Mesenchymal stem cell (in vitro differentiated cells and primary cell): ENCODE results near the gene DAZ3. TPM values are rescaled to one million over a fixed set of nuclear protein-coding genes. Genes with fewer than 3 reads are reported as not detected.
"Not testable (repeated sequence)": the region's sequence is repeated elsewhere in the genome, so short reads cannot be mapped to it uniquely, and the experiment has no call there.

Source experiments
- DNase-seq: peaks from one replicate; pipeline ENCODE4 v3.0.0-alpha.2; 2013
- H2AFZ ChIP-seq: one replicate; pipeline ENCODE4 v1.6.1; 2013; ENCODE audit warnings: low read depth, mild to moderate bottlenecking, control low read depth, inconsistent platforms, low read length, moderate library complexity
- H2AK5ac ChIP-seq: 2 replicates; pipeline ENCODE4 v1.6.1; 2013; ENCODE audit warnings: low read length, moderate library complexity, mild to moderate bottlenecking, inconsistent platforms; ENCODE audit not compliant: severe bottlenecking
- H2BK120ac ChIP-seq: one replicate; pipeline ENCODE4 v1.6.1; 2013; ENCODE audit warnings: low read depth, mild to moderate bottlenecking, inconsistent platforms, low read length, moderate library complexity
- H2BK12ac ChIP-seq, 2 experiments: one replicate each; pipeline ENCODE4 v1.6.1; 2013; ENCODE audit warnings: inconsistent platforms in 2 of 2, low read length in 2 of 2, mild to moderate bottlenecking in 2 of 2, moderate library complexity in 2 of 2, control low read depth in 1 of 2
- H2BK15ac ChIP-seq: one replicate; pipeline ENCODE4 v1.6.1; 2013; ENCODE audit warnings: mild to moderate bottlenecking, low read depth, inconsistent platforms; ENCODE audit not compliant: poor library complexity, severe bottlenecking
- H2BK5ac ChIP-seq: 2 replicates; pipeline ENCODE4 v1.6.1; 2013; ENCODE audit warnings: low read depth, mild to moderate bottlenecking, low read length, control low read depth, inconsistent platforms; ENCODE audit not compliant: poor library complexity, severe bottlenecking
- H3K14ac ChIP-seq, 2 experiments: one replicate each; pipeline ENCODE4 v1.6.1; 2013; ENCODE audit warnings: inconsistent platforms in 2 of 2, low read length in 2 of 2, control low read depth in 1 of 2, mild to moderate bottlenecking in 1 of 2, moderate library complexity in 1 of 2
- H3K18ac ChIP-seq, 2 experiments: one replicate each; pipeline ENCODE4 v1.6.1; 2013; ENCODE audit warnings: inconsistent platforms in 2 of 2, low read length in 2 of 2, control low read depth in 1 of 2, low read depth in 1 of 2, mild to moderate bottlenecking in 1 of 2
- H3K23ac ChIP-seq, 2 experiments: one replicate each; pipeline ENCODE4 v1.6.1; 2013; ENCODE audit warnings: inconsistent platforms in 2 of 2, low read length in 2 of 2, mild to moderate bottlenecking in 2 of 2, moderate library complexity in 2 of 2, control low read depth in 1 of 2
- H3K27ac ChIP-seq: 2 replicates; pipeline ENCODE4 v1.5.1; 2013; ENCODE audit warnings: mild to moderate bottlenecking, moderate library complexity, low read length, control low read depth, inconsistent platforms; ENCODE audit not compliant: poor library complexity, severe bottlenecking
- H3K27me3 ChIP-seq, 2 experiments: 2 replicates each; pipeline versions ENCODE4 v1.6.1 to v1.7.0; 2013; ENCODE audit warnings: low read length in 2 of 2, mild to moderate bottlenecking in 2 of 2, moderate library complexity in 2 of 2, control low read depth in 1 of 2, inconsistent platforms in 1 of 2; ENCODE audit not compliant: control insufficient read depth in 1 of 2, insufficient read depth in 1 of 2
- H3K36me3 ChIP-seq, 2 experiments: 2 replicates each; pipeline versions ENCODE4 v1.6.1 to v1.7.0; 2013; ENCODE audit warnings: low read length in 2 of 2, control low read depth in 1 of 2, inconsistent platforms in 1 of 2, low read depth in 1 of 2, mild to moderate bottlenecking in 1 of 2; ENCODE audit not compliant: insufficient read depth in 2 of 2, control insufficient read depth in 1 of 2
- H3K4ac ChIP-seq, 2 experiments: one replicate each; pipeline ENCODE4 v1.6.1; 2013; ENCODE audit warnings: inconsistent platforms in 2 of 2, low read length in 2 of 2, mild to moderate bottlenecking in 2 of 2, moderate library complexity in 2 of 2, control low read depth in 1 of 2, low read depth in 1 of 2
- H3K4me1 ChIP-seq: 2 replicates; pipeline ENCODE4 v1.6.1; 2013; ENCODE audit warnings: low read depth, low read length, control low read depth; ENCODE audit not compliant: control insufficient read depth, insufficient read depth
- H3K4me2 ChIP-seq: 2 replicates; pipeline ENCODE4 v1.6.1; 2013; ENCODE audit warnings: low read length, mild to moderate bottlenecking, inconsistent platforms; ENCODE audit not compliant: poor library complexity, severe bottlenecking
- H3K4me3 ChIP-seq, 2 experiments: 2 replicates each; pipeline versions ENCODE4 v1.5.1 to v1.7.0; 2013; ENCODE audit warnings: low read length in 2 of 2, mild to moderate bottlenecking in 2 of 2, control low read depth in 1 of 2, low read depth in 1 of 2; ENCODE audit not compliant: insufficient read depth in 1 of 2
- H3K79me1 ChIP-seq: replicated peaks from 2 replicates; pipeline ENCODE4 v1.6.1; 2013; ENCODE audit warnings: mild to moderate bottlenecking, control low read depth, low read length, inconsistent platforms; ENCODE audit not compliant: poor library complexity, severe bottlenecking
- H3K9ac ChIP-seq: 2 replicates; pipeline ENCODE4 v1.7.0; 2013; ENCODE audit warnings: mild to moderate bottlenecking, low read length, moderate library complexity
- H3K9me3 ChIP-seq: 2 replicates; pipeline ENCODE4 v1.7.0; 2013; ENCODE audit warnings: mild to moderate bottlenecking, low read length; ENCODE audit not compliant: control insufficient read depth
- H4K8ac ChIP-seq: one replicate; pipeline ENCODE4 v1.6.1; 2013; ENCODE audit warnings: inconsistent platforms, mild to moderate bottlenecking, low read length, moderate library complexity
- H4K91ac ChIP-seq: one replicate; pipeline ENCODE4 v1.6.1; 2013; ENCODE audit warnings: mild to moderate bottlenecking, low read length, inconsistent platforms
- WGBS: methylation state at CpG from one replicate; pipeline ENCODE4 v1.1.7; 2013; ENCODE audit warnings: mixed read lengths; 5-methylcytosine and 5-hydroxymethylcytosine counted together
- polyA plus RNA-seq, 2 experiments: library from polyadenylated mRNA; stranded (reverse); fragments of 200-250 nt; gene quantifications; one replicate each; pipeline ENCODE4 v1.2.3, GENCODE V29; 2013

Gene DAZ3
- polyA plus RNA-seq (2013, experiment 1 of 2) = not detected
- polyA plus RNA-seq (2013, experiment 2 of 2) = not detected

- H2AFZ ChIP-seq, H3K23ac ChIP-seq: not testable (repeated sequence)
- WGBS = no CpG with 5 or more reads among the region's 23 CpGs
These were observed at the start of gene DAZ3 for GRCh38 chrY:24813293-24813692. Gene DAZ3, minus strand, starts transcription at chrY:24813393. Its CDS starts 208 bp downstream, at chrY:24813185.

DNA sequence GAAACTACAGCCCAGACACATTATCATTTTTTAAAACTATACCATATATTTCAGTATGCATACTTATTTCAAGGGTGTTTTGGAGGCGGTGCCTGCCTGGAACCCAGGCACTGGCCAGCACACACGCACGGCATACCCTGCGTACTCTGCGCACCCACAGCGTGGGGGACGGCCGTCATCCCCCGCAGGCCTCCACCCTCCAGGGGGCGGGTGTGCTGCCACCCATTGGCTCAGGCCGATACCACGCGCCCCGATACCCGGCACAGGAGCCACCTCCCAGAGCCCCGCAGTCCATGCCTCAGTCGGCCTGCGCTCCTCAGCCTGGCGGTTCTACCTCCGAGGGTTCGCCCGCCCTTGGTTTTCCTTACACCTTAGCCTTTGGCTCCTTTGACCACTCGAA, 20.4 kb upstream of the DAZ3 start, which contains the start of gene DAZ4:
TSS of gene DAZ4 (plus strand) at position 301 of the 400 bp plus-strand sequence. CDS start 208 bp downstream, outside the sequence.
- H3K4me1 ChIP-seq, H3K9me3 ChIP-seq, H4K8ac ChIP-seq, H3K27me3 ChIP-seq, H2BK5ac ChIP-seq, DNase-seq, H3K23ac ChIP-seq, H2BK12ac ChIP-seq, H3K4me3 ChIP-seq, H2AK5ac ChIP-seq, H3K79me1 ChIP-seq, H3K9ac ChIP-seq, H3K36me3 ChIP-seq, H3K18ac ChIP-seq, H4K91ac ChIP-seq, H3K4me2 ChIP-seq, H3K14ac ChIP-seq, H2BK15ac ChIP-seq, H2AFZ ChIP-seq, H3K4ac ChIP-seq, H3K27ac ChIP-seq, H2BK120ac ChIP-seq: not testable (repeated sequence)
- no CpG with 5 or more reads among the region's 23 CpGs for WGBS

More at GRCh38 chrY:24813293-24813692, at the start of gene DAZ3:
- H2BK5ac ChIP-seq, H3K79me1 ChIP-seq, H4K8ac ChIP-seq, H2AK5ac ChIP-seq, H2BK15ac ChIP-seq, H4K91ac ChIP-seq, H3K4me2 ChIP-seq, DNase-seq, H3K18ac ChIP-seq, H2BK12ac ChIP-seq, H3K4me1 ChIP-seq, H3K27ac ChIP-seq, H3K4ac ChIP-seq, H2BK120ac ChIP-seq, H3K27me3 ChIP-seq, H3K14ac ChIP-seq, H3K4me3 ChIP-seq, H3K36me3 ChIP-seq, H3K9ac ChIP-seq, H3K9me3 ChIP-seq: not testable (repeated sequence)

DNA sequence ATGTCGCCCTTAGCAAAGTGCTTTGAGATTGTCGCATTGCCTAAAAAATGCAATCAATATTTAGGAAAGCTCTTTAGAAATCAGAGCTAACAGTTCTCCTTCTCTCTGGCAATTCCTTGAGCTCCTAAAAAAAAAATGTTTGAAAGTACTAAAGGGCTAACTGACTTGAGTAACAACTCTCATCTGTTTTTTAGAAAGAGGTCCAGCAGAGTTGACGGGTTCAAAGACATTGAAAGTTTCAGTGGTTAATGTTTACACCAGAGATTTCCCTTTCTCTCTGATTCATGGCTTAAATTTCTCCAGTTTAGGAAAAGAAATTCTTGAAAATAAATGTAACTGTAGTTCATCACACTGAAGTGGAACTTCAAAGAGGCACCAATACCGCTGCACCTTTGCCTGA, 11.9 kb upstream of the DAZ3 start:
- H3K4me1 ChIP-seq, H2AFZ ChIP-seq, DNase-seq, H2BK5ac ChIP-seq, H2BK120ac ChIP-seq, H3K79me1 ChIP-seq, H3K4me2 ChIP-seq, H3K4ac ChIP-seq, H4K91ac ChIP-seq, H3K4me3 ChIP-seq, H2AK5ac ChIP-seq, H3K27ac ChIP-seq, H3K18ac ChIP-seq, H3K14ac ChIP-seq, H2BK12ac ChIP-seq, H2BK15ac ChIP-seq, H3K9me3 ChIP-seq, H4K8ac ChIP-seq, H3K23ac ChIP-seq, H3K27me3 ChIP-seq, H3K36me3 ChIP-seq, H3K9ac ChIP-seq: not testable (repeated sequence)
- WGBS = no CpG with 5 or more reads among the region's 4 CpGs

DNA sequence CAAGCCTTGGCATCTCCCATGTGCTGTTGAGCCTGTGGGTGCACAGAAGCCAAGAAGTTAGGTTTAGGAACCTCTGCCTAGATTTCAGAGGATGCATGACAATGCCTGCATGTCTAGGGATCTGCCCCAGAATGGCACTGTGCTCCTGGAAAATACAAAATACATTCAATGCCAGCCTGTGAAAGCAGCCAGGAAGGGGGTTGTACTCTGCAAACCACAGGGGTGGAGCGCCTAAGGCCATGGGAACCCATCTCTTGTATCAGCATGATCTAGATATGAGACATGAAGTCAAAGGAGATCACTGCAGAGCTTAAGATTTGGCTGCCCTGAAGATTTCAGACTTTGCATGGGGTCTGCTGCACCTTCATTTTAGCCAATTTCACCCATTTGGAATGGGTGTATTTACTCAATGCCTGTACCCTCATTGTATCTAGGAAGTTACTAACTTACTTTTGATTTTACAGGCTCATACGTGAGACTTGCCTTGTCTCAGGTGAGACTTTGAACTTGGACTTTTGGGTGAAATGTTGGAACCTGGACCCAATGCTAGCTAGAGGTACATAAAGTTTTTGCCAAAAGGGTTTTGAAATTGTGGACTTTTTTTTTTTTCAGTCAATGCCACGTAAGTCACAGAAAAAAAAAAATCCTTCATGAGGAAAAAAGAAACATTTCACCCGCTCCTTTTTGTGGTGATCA, 11.1 kb upstream of the DAZ3 start:
- no CpG with 5 or more reads among the region's 4 CpGs for WGBS
- not testable (repeated sequence) for H3K14ac ChIP-seq, H2BK120ac ChIP-seq, H3K36me3 ChIP-seq, H2BK5ac ChIP-seq, DNase-seq, H3K27ac ChIP-seq, H3K79me1 ChIP-seq, H4K91ac ChIP-seq, H3K4me3 ChIP-seq, H2AFZ ChIP-seq, H3K9ac ChIP-seq, H2BK15ac ChIP-seq, H3K27me3 ChIP-seq, H3K23ac ChIP-seq, H3K4ac ChIP-seq, H2BK12ac ChIP-seq, H4K8ac ChIP-seq, H3K4me1 ChIP-seq, H3K4me2 ChIP-seq, H3K18ac ChIP-seq, H3K9me3 ChIP-seq, H2AK5ac ChIP-seq
